ENCODE data around the gene NRN1. TPM values are rescaled to one million over a fixed set of nuclear protein-coding genes. Genes with fewer than 3 reads are reported as not detected.

NRN1 gene
- total RNA-seq, 2 experiments from 2014 or later, result not detected

- ChIA-PET CTCF (no interaction called here), POLR2A (no interaction called here)
- H3K9me3 Mint-ChIP-seq, result peaks cover 4% of the 10 kb centered on the region
- intact Hi-C loops (cut with DNase I, micrococcal nuclease), result loop anchor here (5.0 to 10.0 kb wide), 4 partner anchors 534 to 1231 kb away; partner anchors contain the start of genes CDYL (in 1 of the 2), FARS2 (in 1 of the 2), LYRM4 (in 1 of the 2) and RPP40 (in 1 of the 2)
- ATAC-seq (ENCODE audit: poor library complexity), result no peak
- no peak for TF ChIP-seq CTCF (IDR thresholded peaks at IDR 0.05)
- H3K27me3 Mint-ChIP-seq, result peaks cover 87% of the 10 kb centered on the region
- peaks cover 3 to 57% of the 10 kb centered on the region in 2 experiments for H3K9me3 ChIP-seq (ENCODE audit: control insufficient read depth in 1 of 2, insufficient read depth in 1 of 2, low read length in 2 of 2)
- peak overlapping the region; percentile 48 for H3K27ac Mint-ChIP-seq
- H3K27me3 ChIP-seq (ENCODE audit: control insufficient read depth in 1 of 2, insufficient read depth in 2 of 2, low read length in 2 of 2), result peaks cover 82 to 93% of the 10 kb centered on the region in 2 experiments
- H3K36me3 ChIP-seq (ENCODE audit: insufficient read depth, low read length), result no peaks in the 10 kb centered on the region
- no peak for DNase-seq
- H3K36me3 Mint-ChIP-seq (ENCODE audit: low read depth), result no peaks in the 10 kb centered on the region
- peaks cover 71% of the 10 kb centered on the region for H3K4me1 Mint-ChIP-seq (ENCODE audit: low read depth)
- H3K4me3 Mint-ChIP-seq, result peak overlapping the region; percentile 70
- no peak overlapping the region for H3K4me3 ChIP-seq (ENCODE audit: low read length)
- H3K4me1 ChIP-seq (ENCODE audit: insufficient read depth, low read length), result peaks cover 72% of the 10 kb centered on the region
- no peak overlapping the region for H3K27ac ChIP-seq (ENCODE audit: low read depth in 1 of 2, low read length in 2 of 2)
Observed at GRCh38 chr6:6006006-6006427, 708 bp downstream of the NRN1 start.

GRCh38 chr6:6005051-6006005 is 1.4 kb downstream of the NRN1 start:
- CTCF ChIA-PET, result no interaction called here
- H3K4me3 Mint-ChIP-seq, result peak overlapping the region; percentile 70
- TF ChIP-seq CTCF (IDR thresholded peaks at IDR 0.05), result no peak
- H3K27ac Mint-ChIP-seq, result peak overlapping the region; percentile 48
- Histone ChIP-seq H3K4me3 (ENCODE audit: low read length) (no peak overlapping the region), H3K36me3 (ENCODE audit: insufficient read depth, low read length) (no peaks in the 10 kb centered on the region), H3K27ac (ENCODE audit: low read depth in 1 of 2, low read length in 2 of 2) (no peak overlapping the region), H3K9me3 (ENCODE audit: control insufficient read depth in 1 of 2, insufficient read depth in 1 of 2, low read length in 2 of 2) (peaks cover 5 to 62% of the 10 kb centered on the region in 2 experiments), H3K27me3 (ENCODE audit: control insufficient read depth in 1 of 2, insufficient read depth in 2 of 2, low read length in 2 of 2) (peaks cover 89 to 97% of the 10 kb centered on the region in 2 experiments), H3K4me1 (ENCODE audit: insufficient read depth, low read length) (peaks cover 72% of the 10 kb centered on the region)
- intact Hi-C loops (cut with DNase I, micrococcal nuclease), result loop anchor here (5.0 to 10.0 kb wide), 4 partner anchors 533 to 1231 kb away; partner anchors contain the start of genes CDYL (in 1 of the 2), FARS2 (in 1 of the 2), LYRM4 (in 1 of the 2) and RPP40 (in 1 of the 2)
- H3K27me3 Mint-ChIP-seq, result peaks cover 94% of the 10 kb centered on the region
- H3K36me3 Mint-ChIP-seq (ENCODE audit: low read depth), result no peaks in the 10 kb centered on the region
- DNase-seq, result no peak
- POLR2A ChIA-PET, result no interaction called here
- H3K4me1 Mint-ChIP-seq (ENCODE audit: low read depth), result peaks cover 76% of the 10 kb centered on the region
- H3K9me3 Mint-ChIP-seq, result peaks cover 4% of the 10 kb centered on the region
- no peak for ATAC-seq (ENCODE audit: poor library complexity)

- no peaks in the 10 kb centered on the region for H3K36me3 ChIP-seq (ENCODE audit: insufficient read depth, low read length)
- H3K4me1 Mint-ChIP-seq (ENCODE audit: low read depth), result peaks cover 84% of the 10 kb centered on the region
- no peak overlapping the region for H3K27ac ChIP-seq (ENCODE audit: low read depth in 1 of 2, low read length in 2 of 2)
- peaks cover 91 to 98% of the 10 kb centered on the region in 2 experiments for H3K27me3 ChIP-seq (ENCODE audit: control insufficient read depth in 1 of 2, insufficient read depth in 2 of 2, low read length in 2 of 2)
- ChIA-PET POLR2A (interaction anchor here (0.9 kb wide), 1 partner anchor 153 kb away, joined by 3 read pairs; no protein-coding TSS in a partner anchor), CTCF (no interaction called here)
- H3K4me3 Mint-ChIP-seq, result peak overlapping the region; percentile 83
- peak overlapping the region; percentile 47 for H3K4me3 ChIP-seq (ENCODE audit: low read length)
- peak overlapping the region; percentile 54 for H3K27ac Mint-ChIP-seq
- H3K36me3 Mint-ChIP-seq (ENCODE audit: low read depth), result no peaks in the 10 kb centered on the region
- TF ChIP-seq CTCF (IDR thresholded peaks at IDR 0.05), result no peak
- H3K9me3 Mint-ChIP-seq, result peaks cover 4% of the 10 kb centered on the region
- peaks cover 80% of the 10 kb centered on the region for H3K4me1 ChIP-seq (ENCODE audit: insufficient read depth, low read length)
- intact Hi-C loops (cut with DNase I, micrococcal nuclease), result loop anchor here in 1 of 2 experiments (10.0 kb wide), 1 partner anchor 1230 kb away; the partner anchor contains the start of gene CDYL
- H3K9me3 ChIP-seq (ENCODE audit: control insufficient read depth in 1 of 2, insufficient read depth in 1 of 2, low read length in 2 of 2), result peaks cover 12 to 70% of the 10 kb centered on the region in 2 experiments
- DNase-seq, result no peak
- peaks cover 95% of the 10 kb centered on the region for H3K27me3 Mint-ChIP-seq
- no peak for ATAC-seq (ENCODE audit: poor library complexity)
Observed at GRCh38 chr6:6004390-6004995, 2.2 kb downstream of the NRN1 start.
